Gastrocnemius medialis (tissue), 4 donors: ENCODE measurements around the gene NPAS2. TPM values are rescaled to one million over a fixed set of nuclear protein-coding genes. Genes with fewer than 3 reads are reported as not detected.

Source experiments
- ATAC-seq, 2 donors: fragments of 150-250 bp; one replicate each; pipeline ENCODE4 v1.9.1; 2016
- DNase-seq, 2 donors: peaks; one replicate each; pipeline ENCODE4 v3.0.0-alpha.2; 2019
- H3K27ac ChIP-seq, 4 donors: fragments of 200-600 bp; sonication (generic); 1 replicate in 1 of 4; 2 replicates in 3 of 4; pipeline ENCODE4 v1.5.1; 2016 to 2018; ENCODE audit warnings: mild to moderate bottlenecking in 2 of 4, moderate library complexity in 1 of 4
- H3K27me3 ChIP-seq, 3 donors: fragments of 200-600 bp; sonication (generic) in 2 of 3; 1 replicate in 1 of 3; 2 replicates in 2 of 3; pipeline versions ENCODE4 v1.5.1 to v1.6.0; 2016 to 2019; ENCODE audit warnings: mild to moderate bottlenecking in 1 of 3, moderate library complexity in 1 of 3
- H3K36me3 ChIP-seq, 2 donors: fragments of 200-600 bp; sonication (generic) in 1 of 2; one replicate each; pipeline ENCODE4 v1.5.1; 2017 to 2018
- H3K4me1 ChIP-seq, 2 donors: fragments of 200-600 bp; sonication (generic) in 1 of 2; one replicate each; pipeline ENCODE4 v1.5.1; 2016 to 2017; ENCODE audit warnings: mild to moderate bottlenecking in 2 of 2
- H3K4me3 ChIP-seq, 4 donors: fragments of 200-600 bp; sonication (generic) in 3 of 4; 1 replicate in 1 of 4; 2 replicates in 3 of 4; pipeline ENCODE4 v1.5.1; 2016 to 2019; ENCODE audit warnings: mild to moderate bottlenecking in 2 of 4
- H3K9me3 ChIP-seq, 3 donors: fragments of 200-600 bp; sonication (generic) in 2 of 3; 1 replicate in 1 of 3; 2 replicates in 2 of 3; pipeline ENCODE4 v1.5.1; 2016 to 2019
- CTCF ChIP-seq, 5 experiments: fragments of 450-650 bp in 3 of 5; fragments of 200-600 bp in 2 of 5; sonication (generic) in 2 of 5; IDR thresholded peaks in 4 of 5; conservative IDR thresholded peaks in 1 of 5; 1 replicate in 4 of 5; 2 replicates in 1 of 5; pipeline ENCODE4 v1.5.1; 2016 to 2019; ENCODE audit warnings: antibody characterized with exemption in 5 of 5, mild to moderate bottlenecking in 3 of 5, moderate library complexity in 3 of 5
- POLR2A ChIP-seq, 2 donors: fragments of 450-650 bp; IDR thresholded peaks; one replicate each; pipeline ENCODE4 v1.6.1; 2017; ENCODE audit warnings: antibody characterized with exemption in 2 of 2, mild to moderate bottlenecking in 2 of 2, moderate library complexity in 2 of 2
- in situ Hi-C, 4 donors: fragments of 200-750 bp; cut with MboI; loops; one replicate each; pipeline versions ENCODE4 v1.15.0 to v1.8.0; 2017; ENCODE audit warnings: low sequenced_read_pairs in 4 of 4
- intact Hi-C: fragments of 100-400 bp; cut with DNase I; formaldehyde crosslinking; loops from one replicate; pipeline ENCODE4 v1.15.1; 2023; ENCODE audit warnings: low total_unique reads
- total RNA-seq, 4 donors: library from RNA; depleted of rRNA; stranded (reverse); fragments of >200 nt; gene quantifications; one replicate each; pipeline versions ENCODE4 v1.1.0 to v1.2.3, GENCODE V29; 2016

NPAS2 gene
- total RNA-seq, 4 donors from 2014 or later = 11.4 to 48.2 (median 36.6) TPM

- TF ChIP-seq CTCF (IDR thresholded peaks at IDR 0.05 in 4 of 5, conservative IDR thresholded peaks at IDR 0.05 in 1 of 5) (no peak), POLR2A (IDR thresholded peaks at IDR 0.05) (no peak)
- Histone ChIP-seq H3K36me3 (no peaks in the 10 kb centered on the region), H3K4me1 (peaks cover 14 to 17% of the 10 kb centered on the region in 2 donors), H3K4me3 (no peak overlapping the region), H3K27me3 (no peaks in the 10 kb centered on the region), H3K9me3 (no peaks in the 10 kb centered on the region), H3K27ac (no peak overlapping the region)
- no peak for ATAC-seq
- no peak for DNase-seq
- intact Hi-C loops (loop anchor here (2.0 to 5.0 kb wide), 2 partner anchors 25 to 142 kb away; no protein-coding TSS in a partner anchor), in situ Hi-C loops (no loop called here)
Measured at GRCh38 chr2:100959225-100959880, 139.4 kb downstream of the NPAS2 start.

GRCh38 chr2:100960688-100961087 lies 140.7 kb downstream of the NPAS2 start:
- H3K27me3 ChIP-seq = no peaks in the 10 kb centered on the region
- DNase-seq (no peak), ATAC-seq (no peak)
- in situ Hi-C loops (no loop called here), intact Hi-C loops (no loop called here)
- H3K36me3 ChIP-seq = no peaks in the 10 kb centered on the region
- TF ChIP-seq POLR2A (IDR thresholded peaks at IDR 0.05) = no peak
- no peak for TF ChIP-seq CTCF (IDR thresholded peaks at IDR 0.05 in 4 of 5, conservative IDR thresholded peaks at IDR 0.05 in 1 of 5)
- peaks cover 14 to 17% of the 10 kb centered on the region in 2 donors for H3K4me1 ChIP-seq
- H3K4me3 ChIP-seq = no peak overlapping the region
- no peaks in the 10 kb centered on the region for H3K9me3 ChIP-seq
- H3K27ac ChIP-seq = no peak overlapping the region

DNA sequence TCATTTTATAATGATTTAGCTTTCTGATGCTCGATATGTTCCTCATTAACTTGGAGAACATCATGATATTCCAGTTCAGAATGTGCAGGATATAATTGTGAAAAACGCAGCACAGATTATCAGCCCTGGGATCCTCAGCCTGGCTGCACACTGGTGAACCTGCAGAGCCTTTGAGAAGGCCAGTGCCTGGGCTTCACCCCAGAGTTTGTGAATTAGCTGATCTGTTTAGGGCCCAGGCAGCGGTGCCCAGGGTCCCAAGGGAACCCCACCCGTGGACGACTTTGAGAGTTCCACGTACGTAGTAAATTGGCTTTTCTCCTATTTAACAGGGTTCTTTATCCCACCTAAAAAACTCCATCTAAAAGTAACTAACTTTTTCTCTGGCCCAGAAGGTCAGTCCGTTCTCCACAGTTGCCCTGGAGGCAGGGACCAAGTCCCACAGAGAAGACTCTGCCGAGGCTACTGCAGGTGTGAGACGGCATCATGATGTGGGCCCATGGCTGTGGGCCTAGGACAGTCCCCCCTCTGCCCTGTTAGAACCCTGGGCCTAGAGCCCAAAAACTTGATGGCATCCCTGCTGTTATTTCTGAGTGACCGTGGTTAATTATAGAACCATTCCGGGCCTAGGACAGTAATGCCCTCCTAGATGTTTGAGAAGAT lies 142.6 kb downstream of the NPAS2 start:
- intact Hi-C loops = no loop called here
- Histone ChIP-seq H3K27ac (no peak overlapping the region), H3K9me3 (no peaks in the 10 kb centered on the region), H3K36me3 (no peaks in the 10 kb centered on the region), H3K4me1 (peaks cover 13% of the 10 kb centered on the region in 2 donors), H3K4me3 (no peak overlapping the region), H3K27me3 (no peaks in the 10 kb centered on the region)
- no peak for ATAC-seq
- no peak for TF ChIP-seq POLR2A (IDR thresholded peaks at IDR 0.05)
- no peak for TF ChIP-seq CTCF (IDR thresholded peaks at IDR 0.05 in 4 of 5, conservative IDR thresholded peaks at IDR 0.05 in 1 of 5)
- no peak for DNase-seq
- in situ Hi-C loops = no loop called here

- TF ChIP-seq POLR2A (IDR thresholded peaks at IDR 0.05) = no peak
- no peak for TF ChIP-seq CTCF (IDR thresholded peaks at IDR 0.05 in 4 of 5, conservative IDR thresholded peaks at IDR 0.05 in 1 of 5)
- no peak for ATAC-seq
- Histone ChIP-seq H3K27ac (no peak overlapping the region), H3K36me3 (peaks cover 0 to under 1% of the 10 kb centered on the region in 2 donors), H3K9me3 (no peaks in the 10 kb centered on the region), H3K27me3 (no peaks in the 10 kb centered on the region), H3K4me3 (no peak overlapping the region), H3K4me1 (peaks cover 8 to 10% of the 10 kb centered on the region in 2 donors)
- intact Hi-C loops (no loop called here), in situ Hi-C loops (no loop called here)
- DNase-seq = no peak
Measured at GRCh38 chr2:100963026-100963375, 143.1 kb downstream of the NPAS2 start.
